Osteoblast (primary cell): ENCODE data around the gene DACH1. TPM values are rescaled to one million over a fixed set of nuclear protein-coding genes. Genes with fewer than 3 reads are reported as not detected.

Experiments used
- DNase-seq: peaks from one replicate; pipeline ENCODE4 v3.0.0; 2011; ENCODE audit warnings: low spot score, mixed read lengths; ENCODE audit not compliant: insufficient read length; ENCODE audit errors: missing footprints
- H2AFZ ChIP-seq: 2 replicates; pipeline ENCODE4 v1.6.0; 2011; ENCODE audit warnings: mild to moderate bottlenecking, low read length
- H3K27ac ChIP-seq: 2 replicates; pipeline ENCODE4 v1.5.1; 2011; ENCODE audit warnings: mild to moderate bottlenecking, low read depth, low read length, moderate library complexity
- H3K27me3 ChIP-seq: 2 replicates; pipeline ENCODE4 v1.6.0; 2012; ENCODE audit warnings: mild to moderate bottlenecking, control low read depth, inconsistent platforms, low read length, moderate library complexity; ENCODE audit not compliant: insufficient read depth
- H3K36me3 ChIP-seq: 2 replicates; pipeline ENCODE4 v1.5.1; 2011; ENCODE audit warnings: mild to moderate bottlenecking, low read length, control low read depth, moderate library complexity; ENCODE audit not compliant: insufficient read depth
- H3K4me1 ChIP-seq: 2 replicates; pipeline ENCODE4 v1.5.1; 2011; ENCODE audit warnings: mild to moderate bottlenecking, low read length, control low read depth, moderate library complexity; ENCODE audit not compliant: insufficient read depth
- H3K4me2 ChIP-seq: 2 replicates; pipeline ENCODE4 v1.6.0; 2011; ENCODE audit warnings: mild to moderate bottlenecking, low read length; ENCODE audit not compliant: insufficient read depth
- H3K4me3 ChIP-seq: fragments of 200-600 bp; sonication (generic); 3 replicates; pipeline ENCODE4 v1.5.1; 2012; ENCODE audit warnings: mild to moderate bottlenecking, low read length, inconsistent platforms; ENCODE audit not compliant: insufficient read depth
- H3K79me2 ChIP-seq: 2 replicates; pipeline ENCODE4 v1.6.0; 2012; ENCODE audit warnings: mild to moderate bottlenecking, low read length, control low read depth, inconsistent platforms; ENCODE audit not compliant: insufficient read depth
- H3K9me3 ChIP-seq: 2 replicates; pipeline ENCODE4 v1.5.1; 2011; ENCODE audit warnings: low read depth, low read length, control low read depth
- H4K20me1 ChIP-seq: 2 replicates; pipeline ENCODE4 v1.6.0; 2012; ENCODE audit warnings: mild to moderate bottlenecking, low read length, control low read depth; ENCODE audit not compliant: insufficient read depth
- CTCF ChIP-seq: IDR thresholded peaks from 2 replicates; pipeline ENCODE4 v1.5.1; 2011; ENCODE audit warnings: mild to moderate bottlenecking, low read depth, low read length, moderate library complexity; ENCODE audit errors: extremely low read depth
- total RNA-seq: library from RNA; depleted of rRNA; stranded (reverse); fragments of >200 nt; gene quantifications from 2 replicates; pipeline ENCODE4 v1.2.3, GENCODE V29; 2012

Gene DACH1
- total RNA-seq, 1 donor = not detected

GRCh38 chr13:71789037-71789436 is 78.0 kb downstream of the DACH1 start:
- H3K4me3 ChIP-seq = no peak overlapping the region
- DNase-seq = no peak
- no peak for TF ChIP-seq CTCF
- no peaks in the 10 kb centered on the region for H3K4me1 ChIP-seq
- H3K4me2 ChIP-seq = no peak overlapping the region
- no peak overlapping the region for H3K27ac ChIP-seq
- no peaks in the 10 kb centered on the region for H3K79me2 ChIP-seq
- no peak overlapping the region for H2AFZ ChIP-seq
- no peaks in the 10 kb centered on the region for H3K36me3 ChIP-seq
- H4K20me1 ChIP-seq = no peaks in the 10 kb centered on the region
- H3K27me3 ChIP-seq = no peaks in the 10 kb centered on the region
- H3K9me3 ChIP-seq = no peaks in the 10 kb centered on the region

GRCh38 chr13:71787414-71787813 is 79.6 kb downstream of the DACH1 start:
- H3K79me2 ChIP-seq = no peaks in the 10 kb centered on the region
- H3K4me3 ChIP-seq = no peak overlapping the region
- H3K27ac ChIP-seq = no peak overlapping the region
- no peaks in the 10 kb centered on the region for H3K9me3 ChIP-seq
- H3K4me1 ChIP-seq = no peaks in the 10 kb centered on the region
- H4K20me1 ChIP-seq = no peaks in the 10 kb centered on the region
- no peak for DNase-seq
- H3K4me2 ChIP-seq = no peak overlapping the region
- no peak for TF ChIP-seq CTCF
- H3K36me3 ChIP-seq = no peaks in the 10 kb centered on the region
- H3K27me3 ChIP-seq = no peaks in the 10 kb centered on the region
- no peak overlapping the region for H2AFZ ChIP-seq

DNA sequence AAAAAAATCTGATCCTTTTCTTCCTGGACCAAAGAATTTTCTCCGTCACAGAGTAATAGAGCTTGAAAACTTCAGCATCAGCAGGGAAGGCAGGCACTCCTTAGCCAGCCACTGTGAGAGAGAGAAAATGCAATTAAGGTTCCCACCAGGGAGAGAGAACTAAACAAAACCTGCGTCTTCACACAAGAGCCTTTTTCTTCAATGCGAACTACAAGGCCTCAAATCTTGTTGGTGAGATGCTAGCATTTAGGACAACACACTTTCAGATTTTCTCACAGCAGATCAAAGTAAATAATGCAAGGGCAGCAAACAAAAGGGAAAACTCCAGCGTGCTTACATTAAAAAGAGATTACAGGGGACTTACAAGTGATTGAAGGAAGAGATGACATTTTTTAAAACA is 80.1 kb downstream of the DACH1 start:
- H3K36me3 ChIP-seq = no peaks in the 10 kb centered on the region
- DNase-seq = no peak
- H3K4me2 ChIP-seq = no peak overlapping the region
- no peaks in the 10 kb centered on the region for H4K20me1 ChIP-seq
- no peaks in the 10 kb centered on the region for H3K27me3 ChIP-seq
- no peaks in the 10 kb centered on the region for H3K4me1 ChIP-seq
- no peak overlapping the region for H3K27ac ChIP-seq
- no peak overlapping the region for H2AFZ ChIP-seq
- H3K79me2 ChIP-seq = no peaks in the 10 kb centered on the region
- no peak for TF ChIP-seq CTCF
- no peaks in the 10 kb centered on the region for H3K9me3 ChIP-seq
- H3K4me3 ChIP-seq = no peak overlapping the region

DNA sequence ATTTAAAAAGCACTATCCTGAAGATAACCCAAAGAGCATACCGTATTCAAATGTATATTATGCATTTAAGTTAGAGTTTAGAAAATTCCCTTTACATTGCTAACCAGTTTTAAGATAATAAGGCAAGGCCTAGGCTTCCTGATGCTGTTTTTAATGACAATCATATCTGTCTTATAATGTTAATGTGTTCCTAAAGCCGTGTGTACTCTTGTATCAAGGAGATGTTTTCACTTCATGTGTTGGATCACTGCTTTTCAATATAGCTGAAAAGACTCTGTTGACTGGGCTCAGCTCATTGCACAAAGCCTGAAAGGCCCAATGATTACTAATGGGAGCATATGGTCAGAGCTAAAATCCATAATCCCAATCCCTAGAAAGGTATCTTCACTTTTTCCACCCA is 81.6 kb downstream of the DACH1 start:
- Histone ChIP-seq H3K36me3 (no peaks in the 10 kb centered on the region), H2AFZ (no peak overlapping the region), H3K27me3 (no peaks in the 10 kb centered on the region), H3K27ac (no peak overlapping the region), H3K4me2 (no peak overlapping the region), H3K79me2 (no peaks in the 10 kb centered on the region), H3K4me1 (no peaks in the 10 kb centered on the region), H3K9me3 (no peaks in the 10 kb centered on the region), H4K20me1 (no peaks in the 10 kb centered on the region), H3K4me3 (no peak overlapping the region)
- DNase-seq = no peak
- TF ChIP-seq CTCF = no peak
